SJCRH30 (cell line): Measurements from ENCODE around the gene PACSIN2. TPM values are rescaled to one million over a fixed set of nuclear protein-coding genes. Genes with fewer than 3 reads are reported as not detected.

ENCODE experiments used
- DNase-seq, 2 experiments: peaks; one replicate each; pipeline ENCODE4 v3.0.0-alpha.2; 2015 to 2020
- H3K27ac ChIP-seq: fragments of 250-450 bp; sonication (Bioruptor Pico); 2 replicates; pipeline ENCODE4 v1.5.1; 2020; ENCODE audit warnings: mild to moderate bottlenecking, moderate library complexity
- H3K27me3 ChIP-seq: fragments of 250-450 bp; sonication (Bioruptor Pico); 2 replicates; pipeline ENCODE4 v1.5.1; 2020; ENCODE audit warnings: mild to moderate bottlenecking, moderate library complexity
- H3K36me3 ChIP-seq: fragments of 250-450 bp; sonication (Bioruptor Pico); 2 replicates; pipeline ENCODE4 v1.5.1; 2020; ENCODE audit warnings: mild to moderate bottlenecking, moderate library complexity
- H3K4me1 ChIP-seq: fragments of 250-450 bp; sonication (Bioruptor Pico); 2 replicates; pipeline ENCODE4 v1.5.1; 2020; ENCODE audit warnings: mild to moderate bottlenecking, moderate library complexity
- H3K4me3 ChIP-seq: fragments of 250-450 bp; sonication (Bioruptor Pico); 2 replicates; pipeline ENCODE4 v1.5.1; 2020; ENCODE audit warnings: mild to moderate bottlenecking, moderate library complexity
- H3K9me3 ChIP-seq: fragments of 250-450 bp; sonication (Bioruptor Pico); replicated peaks from 2 replicates; pipeline ENCODE4 v1.5.1; 2020; ENCODE audit warnings: mild to moderate bottlenecking, moderate library complexity
- total RNA-seq: library from RNA; depleted of rRNA; stranded (reverse); fragments of >200 nt; shearing (Covaris generic); gene quantifications from 2 replicates; pipeline ENCODE4 v1.2.3, GENCODE V29; 2014

The PACSIN2 gene
- total RNA-seq, 1 experiment from 2014 or later: 78.3 TPM

- DNase-seq: peak; percentile 48 to 65
- Histone ChIP-seq H3K4me3 (peak overlapping the region; percentile 89), H3K4me1 (peaks cover 10% of the 10 kb centered on the region), H3K36me3 (peaks cover 12% of the 10 kb centered on the region; the same call in 1 of the 2 replicates), H3K27me3 (no peaks in the 10 kb centered on the region), H3K9me3 (no peaks in the 10 kb centered on the region), H3K27ac (peak overlapping the region; percentile 66)
Measured at GRCh38 chr22:42856179-42856864, 158.6 kb downstream of the PACSIN2 start.

GRCh38 chr22:42855721-42856120 lies 159.2 kb downstream of the PACSIN2 start:
- DNase-seq: no peak
- H3K27me3 ChIP-seq: no peaks in the 10 kb centered on the region
- H3K27ac ChIP-seq: peak overlapping the region; percentile 66
- no peaks in the 10 kb centered on the region for H3K9me3 ChIP-seq
- H3K4me1 ChIP-seq: peaks cover 5% of the 10 kb centered on the region
- peak overlapping the region; percentile 89 for H3K4me3 ChIP-seq
- peaks cover 12% of the 10 kb centered on the region; the same call in 1 of the 2 replicates for H3K36me3 ChIP-seq

- Histone ChIP-seq H3K4me3 (no peak overlapping the region), H3K27me3 (no peaks in the 10 kb centered on the region), H3K36me3 (peaks cover 12% of the 10 kb centered on the region; the same call in 1 of the 2 replicates), H3K9me3 (no peaks in the 10 kb centered on the region), H3K27ac (no peak overlapping the region), H3K4me1 (peaks cover under 1% of the 10 kb centered on the region; the same call in 1 of the 2 replicates)
- DNase-seq: no peak
Measured at GRCh38 chr22:42855211-42855610, 159.7 kb downstream of the PACSIN2 start.

GRCh38 chr22:42848941-42849550 lies 165.9 kb downstream of the PACSIN2 start:
- H3K27me3 ChIP-seq: no peaks in the 10 kb centered on the region
- H3K9me3 ChIP-seq: no peaks in the 10 kb centered on the region

GRCh38 chr22:42847110-42847509 lies 167.8 kb downstream of the PACSIN2 start:
- H3K9me3 ChIP-seq: no peaks in the 10 kb centered on the region
- no peak overlapping the region for H3K27ac ChIP-seq
- no peak overlapping the region for H3K4me3 ChIP-seq
- H3K4me1 ChIP-seq: no peaks in the 10 kb centered on the region
- H3K27me3 ChIP-seq: no peaks in the 10 kb centered on the region
- peaks cover 30% of the 10 kb centered on the region for H3K36me3 ChIP-seq
- DNase-seq: no peak

More at GRCh38 chr22:42848941-42849550, 165.9 kb downstream of the PACSIN2 start:
- H3K36me3 ChIP-seq: peaks cover 29% of the 10 kb centered on the region
- no peaks in the 10 kb centered on the region for H3K4me1 ChIP-seq
- DNase-seq: no peak
- H3K4me3 ChIP-seq: no peak overlapping the region
- H3K27ac ChIP-seq: no peak overlapping the region

GRCh38 chr22:42844756-42845155 lies 170.2 kb downstream of the PACSIN2 start:
- Histone ChIP-seq H3K36me3 (peaks cover 47% of the 10 kb centered on the region), H3K9me3 (no peaks in the 10 kb centered on the region), H3K4me1 (no peaks in the 10 kb centered on the region), H3K27me3 (no peaks in the 10 kb centered on the region), H3K4me3 (no peak overlapping the region), H3K27ac (no peak overlapping the region)
- DNase-seq: no peak

- H3K4me3 ChIP-seq: no peak overlapping the region
- no peaks in the 10 kb centered on the region for H3K27me3 ChIP-seq
- peaks cover 59% of the 10 kb centered on the region for H3K36me3 ChIP-seq
- DNase-seq: no peak
- H3K9me3 ChIP-seq: no peaks in the 10 kb centered on the region
- H3K4me1 ChIP-seq: no peaks in the 10 kb centered on the region
- no peak overlapping the region for H3K27ac ChIP-seq
Measured at GRCh38 chr22:42842658-42843370, 172.1 kb downstream of the PACSIN2 start.

GRCh38 chr22:42841444-42841843 lies 173.5 kb downstream of the PACSIN2 start:
- Histone ChIP-seq H3K27me3 (no peaks in the 10 kb centered on the region), H3K9me3 (no peaks in the 10 kb centered on the region), H3K36me3 (peaks cover 67% of the 10 kb centered on the region), H3K4me3 (no peak overlapping the region), H3K27ac (no peak overlapping the region), H3K4me1 (no peaks in the 10 kb centered on the region)
- no peak for DNase-seq

GRCh38 chr22:42837556-42837955 lies 177.4 kb downstream of the PACSIN2 start:
- Histone ChIP-seq H3K9me3 (no peaks in the 10 kb centered on the region), H3K36me3 (peaks cover 71% of the 10 kb centered on the region), H3K27ac (no peak overlapping the region), H3K27me3 (no peaks in the 10 kb centered on the region), H3K4me3 (no peak overlapping the region), H3K4me1 (no peaks in the 10 kb centered on the region)
- no peak for DNase-seq

GRCh38 chr22:42836026-42836425 lies 178.9 kb downstream of the PACSIN2 start:
- no peaks in the 10 kb centered on the region for H3K27me3 ChIP-seq
- H3K4me1 ChIP-seq: no peaks in the 10 kb centered on the region
- H3K36me3 ChIP-seq: peaks cover 69% of the 10 kb centered on the region
- no peak overlapping the region for H3K27ac ChIP-seq
- no peak for DNase-seq
- H3K9me3 ChIP-seq: no peaks in the 10 kb centered on the region
- H3K4me3 ChIP-seq: no peak overlapping the region

GRCh38 chr22:42834177-42834949 lies 180.6 kb downstream of the PACSIN2 start:
- H3K4me1 ChIP-seq: no peaks in the 10 kb centered on the region

GRCh38 chr22:42833104-42833503 lies 181.8 kb downstream of the PACSIN2 start:
- H3K36me3 ChIP-seq: peaks cover 63% of the 10 kb centered on the region
- H3K4me3 ChIP-seq: no peak overlapping the region
- DNase-seq: no peak
- no peaks in the 10 kb centered on the region for H3K9me3 ChIP-seq
- H3K27ac ChIP-seq: no peak overlapping the region
- H3K27me3 ChIP-seq: no peaks in the 10 kb centered on the region
- H3K4me1 ChIP-seq: no peaks in the 10 kb centered on the region

More at GRCh38 chr22:42834177-42834949, 180.6 kb downstream of the PACSIN2 start:
- no peak overlapping the region for H3K4me3 ChIP-seq
- peaks cover 63% of the 10 kb centered on the region for H3K36me3 ChIP-seq
- no peak overlapping the region for H3K27ac ChIP-seq
- H3K9me3 ChIP-seq: no peaks in the 10 kb centered on the region
- DNase-seq: no peak
- no peaks in the 10 kb centered on the region for H3K27me3 ChIP-seq

GRCh38 chr22:42831712-42832111 lies 183.2 kb downstream of the PACSIN2 start:
- Histone ChIP-seq H3K4me1 (no peaks in the 10 kb centered on the region), H3K36me3 (peaks cover 63% of the 10 kb centered on the region)
- DNase-seq: no peak

GRCh38 chr22:42830161-42830560 lies 184.8 kb downstream of the PACSIN2 start:
- no peaks in the 10 kb centered on the region for H3K27me3 ChIP-seq
- peaks cover 60% of the 10 kb centered on the region for H3K36me3 ChIP-seq
- DNase-seq: no peak
- H3K4me3 ChIP-seq: no peak overlapping the region
- no peak overlapping the region for H3K27ac ChIP-seq
- no peaks in the 10 kb centered on the region for H3K9me3 ChIP-seq
- H3K4me1 ChIP-seq: no peaks in the 10 kb centered on the region

More at GRCh38 chr22:42831712-42832111, 183.2 kb downstream of the PACSIN2 start:
- Histone ChIP-seq H3K4me3 (no peak overlapping the region), H3K27ac (no peak overlapping the region), H3K27me3 (no peaks in the 10 kb centered on the region), H3K9me3 (no peaks in the 10 kb centered on the region)
